Nephron (organoid): ENCODE results near the gene AR.
A peak's percentile ranks its signal among the peaks of the same experiment; 100 is the strongest.

Source experiments
- H3K27ac Mint-ChIP-seq, 3 experiments: 2 replicates each; pipeline ENCODE4 v1.8.0; 2020; ENCODE audit warnings: mixed read lengths in 3 of 3, mild to moderate bottlenecking in 2 of 3, moderate library complexity in 1 of 3
- H3K27me3 Mint-ChIP-seq: 2 replicates; pipeline ENCODE4 v1.8.0; 2021; ENCODE audit warnings: low read depth, mild to moderate bottlenecking, moderate library complexity, mixed read lengths
- H3K36me3 Mint-ChIP-seq: 2 replicates; pipeline ENCODE4 v1.8.0; 2020; ENCODE audit warnings: low read depth, mixed read lengths
- H3K4me1 Mint-ChIP-seq: 2 replicates; pipeline ENCODE4 v1.8.0; 2020; ENCODE audit warnings: mixed read lengths
- H3K4me3 Mint-ChIP-seq, 3 experiments: 2 replicates each; pipeline ENCODE4 v1.8.0; 2020; ENCODE audit warnings: mild to moderate bottlenecking in 3 of 3, mixed read lengths in 3 of 3, moderate library complexity in 2 of 3
- H3K9me3 Mint-ChIP-seq: 2 replicates; pipeline ENCODE4 v1.8.0; 2020; ENCODE audit warnings: mixed read lengths
- TF ChIP-seq, protein P1 (sequence below), 3 experiments: fragments of 200-600 bp; sonication (generic); IDR thresholded peaks; one replicate each; pipeline ENCODE4 v1.5.0; 2021; ENCODE audit warnings: antibody characterized with exemption in 3 of 3; ENCODE audit not compliant: unreplicated experiment in 3 of 3

AR gene

DNA sequence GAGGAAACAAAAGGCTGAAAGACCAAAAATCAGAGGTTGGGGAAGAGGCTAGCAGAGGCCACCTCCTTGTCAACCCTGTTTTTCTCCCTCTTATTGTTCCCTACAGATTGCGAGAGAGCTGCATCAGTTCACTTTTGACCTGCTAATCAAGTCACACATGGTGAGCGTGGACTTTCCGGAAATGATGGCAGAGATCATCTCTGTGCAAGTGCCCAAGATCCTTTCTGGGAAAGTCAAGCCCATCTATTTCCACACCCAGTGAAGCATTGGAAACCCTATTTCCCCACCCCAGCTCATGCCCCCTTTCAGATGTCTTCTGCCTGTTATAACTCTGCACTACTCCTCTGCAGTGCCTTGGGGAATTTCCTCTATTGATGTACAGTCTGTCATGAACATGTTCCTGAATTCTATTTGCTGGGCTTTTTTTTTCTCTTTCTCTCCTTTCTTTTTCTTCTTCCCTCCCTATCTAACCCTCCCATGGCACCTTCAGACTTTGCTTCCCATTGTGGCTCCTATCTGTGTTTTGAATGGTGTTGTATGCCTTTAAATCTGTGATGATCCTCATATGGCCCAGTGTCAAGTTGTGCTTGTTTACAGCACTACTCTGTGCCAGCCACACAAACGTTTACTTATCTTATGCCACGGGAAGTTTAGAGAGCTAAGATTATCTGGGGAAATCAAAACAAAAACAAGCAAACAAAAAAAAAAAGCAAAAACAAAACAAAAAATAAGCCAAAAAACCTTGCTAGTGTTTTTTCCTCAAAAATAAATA, 179.9 kb downstream of the AR start:
- peaks cover 6% of the 10 kb centered on the region for H3K9me3 Mint-ChIP-seq
- peaks cover 28% of the 10 kb centered on the region for H3K4me1 Mint-ChIP-seq
- no peaks in the 10 kb centered on the region for H3K27me3 Mint-ChIP-seq
- TF ChIP-seq, protein P1, sequence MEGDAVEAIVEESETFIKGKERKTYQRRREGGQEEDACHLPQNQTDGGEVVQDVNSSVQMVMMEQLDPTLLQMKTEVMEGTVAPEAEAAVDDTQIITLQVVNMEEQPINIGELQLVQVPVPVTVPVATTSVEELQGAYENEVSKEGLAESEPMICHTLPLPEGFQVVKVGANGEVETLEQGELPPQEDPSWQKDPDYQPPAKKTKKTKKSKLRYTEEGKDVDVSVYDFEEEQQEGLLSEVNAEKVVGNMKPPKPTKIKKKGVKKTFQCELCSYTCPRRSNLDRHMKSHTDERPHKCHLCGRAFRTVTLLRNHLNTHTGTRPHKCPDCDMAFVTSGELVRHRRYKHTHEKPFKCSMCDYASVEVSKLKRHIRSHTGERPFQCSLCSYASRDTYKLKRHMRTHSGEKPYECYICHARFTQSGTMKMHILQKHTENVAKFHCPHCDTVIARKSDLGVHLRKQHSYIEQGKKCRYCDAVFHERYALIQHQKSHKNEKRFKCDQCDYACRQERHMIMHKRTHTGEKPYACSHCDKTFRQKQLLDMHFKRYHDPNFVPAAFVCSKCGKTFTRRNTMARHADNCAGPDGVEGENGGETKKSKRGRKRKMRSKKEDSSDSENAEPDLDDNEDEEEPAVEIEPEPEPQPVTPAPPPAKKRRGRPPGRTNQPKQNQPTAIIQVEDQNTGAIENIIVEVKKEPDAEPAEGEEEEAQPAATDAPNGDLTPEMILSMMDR (IDR thresholded peaks at IDR 0.05; ENCODE audit: unreplicated experiment in 3 of 3): no peak
- peak overlapping the region in 1 of 3 experiments; percentile 60 for H3K27ac Mint-ChIP-seq
- no peaks in the 10 kb centered on the region for H3K36me3 Mint-ChIP-seq
- no peak overlapping the region for H3K4me3 Mint-ChIP-seq

DNA sequence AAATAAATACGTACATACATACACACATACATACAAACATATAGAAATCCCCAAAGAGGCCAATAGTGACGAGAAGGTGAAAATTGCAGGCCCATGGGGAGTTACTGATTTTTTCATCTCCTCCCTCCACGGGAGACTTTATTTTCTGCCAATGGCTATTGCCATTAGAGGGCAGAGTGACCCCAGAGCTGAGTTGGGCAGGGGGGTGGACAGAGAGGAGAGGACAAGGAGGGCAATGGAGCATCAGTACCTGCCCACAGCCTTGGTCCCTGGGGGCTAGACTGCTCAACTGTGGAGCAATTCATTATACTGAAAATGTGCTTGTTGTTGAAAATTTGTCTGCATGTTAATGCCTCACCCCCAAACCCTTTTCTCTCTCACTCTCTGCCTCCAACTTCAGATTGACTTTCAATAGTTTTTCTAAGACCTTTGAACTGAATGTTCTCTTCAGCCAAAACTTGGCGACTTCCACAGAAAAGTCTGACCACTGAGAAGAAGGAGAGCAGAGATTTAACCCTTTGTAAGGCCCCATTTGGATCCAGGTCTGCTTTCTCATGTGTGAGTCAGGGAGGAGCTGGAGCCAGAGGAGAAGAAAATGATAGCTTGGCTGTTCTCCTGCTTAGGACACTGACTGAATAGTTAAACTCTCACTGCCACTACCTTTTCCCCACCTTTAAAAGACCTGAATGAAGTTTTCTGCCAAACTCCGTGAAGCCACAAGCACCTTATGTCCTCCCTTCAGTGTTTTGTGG, 180.7 kb downstream of the AR start:
- Mint-ChIP-seq H3K27ac (no peak overlapping the region), H3K4me3 (no peak overlapping the region), H3K36me3 (no peaks in the 10 kb centered on the region)

DNA sequence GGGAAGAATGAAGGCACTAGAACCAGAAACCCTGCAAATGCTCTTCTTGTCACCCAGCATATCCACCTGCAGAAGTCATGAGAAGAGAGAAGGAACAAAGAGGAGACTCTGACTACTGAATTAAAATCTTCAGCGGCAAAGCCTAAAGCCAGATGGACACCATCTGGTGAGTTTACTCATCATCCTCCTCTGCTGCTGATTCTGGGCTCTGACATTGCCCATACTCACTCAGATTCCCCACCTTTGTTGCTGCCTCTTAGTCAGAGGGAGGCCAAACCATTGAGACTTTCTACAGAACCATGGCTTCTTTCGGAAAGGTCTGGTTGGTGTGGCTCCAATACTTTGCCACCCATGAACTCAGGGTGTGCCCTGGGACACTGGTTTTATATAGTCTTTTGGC, 181.7 kb downstream of the AR start:
- Mint-ChIP-seq H3K27ac (no peak overlapping the region), H3K27me3 (no peaks in the 10 kb centered on the region), H3K4me3 (no peak overlapping the region), H3K9me3 (no peaks in the 10 kb centered on the region), H3K36me3 (no peaks in the 10 kb centered on the region), H3K4me1 (peaks cover 25% of the 10 kb centered on the region)
- TF ChIP-seq, protein P1 (IDR thresholded peaks at IDR 0.05; ENCODE audit: unreplicated experiment in 3 of 3): no peak

More for the DNA sequence above, 180.7 kb downstream of the AR start:
- Mint-ChIP-seq H3K9me3 (no peaks in the 10 kb centered on the region), H3K4me1 (peaks cover 28% of the 10 kb centered on the region), H3K27me3 (no peaks in the 10 kb centered on the region)
- TF ChIP-seq, protein P1 (IDR thresholded peaks at IDR 0.05; ENCODE audit: unreplicated experiment in 3 of 3): no peak

DNA sequence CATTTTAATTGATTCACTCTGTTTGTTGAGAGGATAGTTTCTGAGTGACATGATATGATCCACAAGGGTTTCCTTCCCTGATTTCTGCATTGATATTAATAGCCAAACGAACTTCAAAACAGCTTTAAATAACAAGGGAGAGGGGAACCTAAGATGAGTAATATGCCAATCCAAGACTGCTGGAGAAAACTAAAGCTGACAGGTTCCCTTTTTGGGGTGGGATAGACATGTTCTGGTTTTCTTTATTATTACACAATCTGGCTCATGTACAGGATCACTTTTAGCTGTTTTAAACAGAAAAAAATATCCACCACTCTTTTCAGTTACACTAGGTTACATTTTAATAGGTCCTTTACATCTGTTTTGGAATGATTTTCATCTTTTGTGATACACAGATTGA, 182.2 kb downstream of the AR start:
- Mint-ChIP-seq H3K27ac (peak overlapping the region in 1 of 3 experiments; percentile 18), H3K27me3 (no peaks in the 10 kb centered on the region), H3K4me3 (no peak overlapping the region), H3K9me3 (no peaks in the 10 kb centered on the region), H3K36me3 (no peaks in the 10 kb centered on the region), H3K4me1 (peaks cover 22% of the 10 kb centered on the region)
- TF ChIP-seq, protein P1 (IDR thresholded peaks at IDR 0.05; ENCODE audit: unreplicated experiment in 3 of 3): no peak

DNA sequence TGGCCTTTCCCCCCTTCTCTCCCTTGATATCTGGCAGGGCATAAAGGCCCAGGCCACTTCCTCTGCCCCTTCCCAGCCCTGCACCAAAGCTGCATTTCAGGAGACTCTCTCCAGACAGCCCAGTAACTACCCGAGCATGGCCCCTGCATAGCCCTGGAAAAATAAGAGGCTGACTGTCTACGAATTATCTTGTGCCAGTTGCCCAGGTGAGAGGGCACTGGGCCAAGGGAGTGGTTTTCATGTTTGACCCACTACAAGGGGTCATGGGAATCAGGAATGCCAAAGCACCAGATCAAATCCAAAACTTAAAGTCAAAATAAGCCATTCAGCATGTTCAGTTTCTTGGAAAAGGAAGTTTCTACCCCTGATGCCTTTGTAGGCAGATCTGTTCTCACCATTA, 183.8 kb downstream of the AR start:
- Mint-ChIP-seq H3K4me1 (peaks cover 22% of the 10 kb centered on the region), H3K27me3 (no peaks in the 10 kb centered on the region), H3K9me3 (no peaks in the 10 kb centered on the region), H3K36me3 (no peaks in the 10 kb centered on the region), H3K4me3 (no peak overlapping the region), H3K27ac (peak overlapping the region in 1 of 3 experiments; percentile 64)
- TF ChIP-seq, protein P1 (IDR thresholded peaks at IDR 0.05; ENCODE audit: unreplicated experiment in 3 of 3): no peak
